ENCODE measurements around the gene ARHGAP10.

Gene ARHGAP10, protein sequence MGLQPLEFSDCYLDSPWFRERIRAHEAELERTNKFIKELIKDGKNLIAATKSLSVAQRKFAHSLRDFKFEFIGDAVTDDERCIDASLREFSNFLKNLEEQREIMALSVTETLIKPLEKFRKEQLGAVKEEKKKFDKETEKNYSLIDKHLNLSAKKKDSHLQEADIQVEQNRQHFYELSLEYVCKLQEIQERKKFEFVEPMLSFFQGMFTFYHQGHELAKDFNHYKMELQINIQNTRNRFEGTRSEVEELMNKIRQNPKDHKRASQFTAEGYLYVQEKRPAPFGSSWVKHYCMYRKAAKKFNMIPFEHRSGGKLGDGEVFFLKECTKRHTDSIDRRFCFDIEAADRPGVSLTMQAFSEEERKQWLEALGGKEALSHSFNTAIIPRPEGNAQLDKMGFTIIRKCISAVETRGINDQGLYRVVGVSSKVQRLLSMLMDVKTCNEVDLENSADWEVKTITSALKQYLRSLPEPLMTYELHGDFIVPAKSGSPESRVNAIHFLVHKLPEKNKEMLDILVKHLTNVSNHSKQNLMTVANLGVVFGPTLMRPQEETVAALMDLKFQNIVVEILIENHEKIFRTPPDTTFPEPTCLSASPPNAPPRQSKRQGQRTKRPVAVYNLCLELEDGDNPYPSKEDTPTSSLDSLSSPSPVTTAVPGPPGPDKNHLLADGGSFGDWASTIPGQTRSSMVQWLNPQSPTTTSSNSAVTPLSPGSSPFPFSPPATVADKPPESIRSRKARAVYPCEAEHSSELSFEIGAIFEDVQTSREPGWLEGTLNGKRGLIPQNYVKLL

GRCh38 chr4:147731580-147732517 lies at the start of gene ARHGAP10:
Gene ARHGAP10 (plus strand): TSS chr4:147732088. CDS start chr4:147732302, 214 bp downstream.
- DNase-seq (ENCODE audit: low read depth in 2 of 2), result peak; percentile 38 to 58

GRCh38 chr4:147682755-147683154 lies 49.1 kb upstream of the ARHGAP10 start:
- DNase-seq (ENCODE audit: low read depth in 2 of 2), result no peak

DNA sequence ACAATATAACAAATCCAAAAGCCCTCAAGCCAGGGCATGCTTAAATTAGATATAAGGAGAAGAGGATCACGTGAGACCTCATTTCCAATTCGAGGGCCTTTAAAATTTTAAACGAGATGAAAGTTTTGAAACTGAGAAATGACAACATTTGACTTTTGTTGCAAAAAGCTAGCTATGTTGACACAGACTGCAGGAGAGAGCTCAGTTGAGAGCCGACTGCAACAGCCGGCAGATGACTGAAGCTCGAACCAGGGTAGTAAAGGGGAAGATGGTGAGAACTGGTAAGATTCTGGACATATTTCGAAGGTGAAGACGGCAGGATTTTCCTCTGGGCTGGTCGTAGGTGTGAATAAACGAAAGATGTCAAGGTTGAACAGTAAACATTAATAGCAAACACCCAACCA lies 48.7 kb upstream of the ARHGAP10 start:
- no peak for DNase-seq (ENCODE audit: low read depth in 2 of 2)

- DNase-seq (ENCODE audit: low read depth in 2 of 2), result peak; percentile 68 to 82
Observed at GRCh38 chr4:147683717-147684700, 47.9 kb upstream of the ARHGAP10 start, which contains the start of gene PRMT9. Gene PRMT9 (minus strand): TSS chr4:147684163. CDS start chr4:147683987, 176 bp downstream.

- no peak for DNase-seq (ENCODE audit: low read depth in 2 of 2)
Observed at GRCh38 chr4:147689067-147689466, 42.8 kb upstream of the ARHGAP10 start.

DNA sequence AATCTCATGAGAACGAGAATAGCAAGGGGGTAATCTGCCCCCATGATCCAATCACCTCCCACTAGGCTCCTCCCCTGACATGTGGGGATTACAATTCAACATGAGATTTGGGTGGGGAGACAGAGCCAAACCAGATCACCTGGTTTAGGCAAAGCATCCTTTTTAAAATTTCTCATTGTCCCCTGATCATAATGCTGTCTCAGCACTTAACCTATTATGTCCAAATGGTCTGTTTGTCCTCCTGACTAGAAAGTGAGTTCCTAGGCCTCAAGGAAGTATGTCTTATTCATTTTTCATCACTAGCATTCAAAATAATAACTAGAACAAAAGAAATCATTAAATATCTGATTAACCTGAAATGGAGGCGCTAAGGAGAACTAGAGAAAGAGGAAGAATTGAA lies 40.1 kb upstream of the ARHGAP10 start:
- no peak for DNase-seq (ENCODE audit: low read depth in 2 of 2)

GRCh38 chr4:147693218-147693617 lies 38.7 kb upstream of the ARHGAP10 start:
- DNase-seq (ENCODE audit: low read depth in 2 of 2), result no peak

DNA sequence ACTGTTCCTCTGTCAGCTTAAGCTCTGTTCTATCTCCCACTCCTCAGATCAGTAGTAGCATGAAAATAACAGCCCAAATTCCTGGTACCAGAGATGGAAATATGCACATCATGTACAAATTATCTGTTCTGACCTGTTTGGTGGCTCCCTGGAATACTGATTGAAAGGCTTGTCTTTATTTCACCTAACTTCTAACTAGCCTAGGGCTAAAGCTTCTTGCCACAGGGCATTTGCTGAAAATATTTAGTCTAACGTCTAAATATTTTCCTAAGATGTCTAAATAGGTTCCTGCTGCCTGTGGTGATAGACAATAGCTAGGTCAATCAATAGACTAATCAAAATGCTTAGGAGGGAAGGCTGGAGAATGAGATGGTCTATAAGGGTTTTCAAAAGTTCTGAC lies 35.0 kb upstream of the ARHGAP10 start:
- DNase-seq (ENCODE audit: low read depth in 2 of 2), result no peak

DNA sequence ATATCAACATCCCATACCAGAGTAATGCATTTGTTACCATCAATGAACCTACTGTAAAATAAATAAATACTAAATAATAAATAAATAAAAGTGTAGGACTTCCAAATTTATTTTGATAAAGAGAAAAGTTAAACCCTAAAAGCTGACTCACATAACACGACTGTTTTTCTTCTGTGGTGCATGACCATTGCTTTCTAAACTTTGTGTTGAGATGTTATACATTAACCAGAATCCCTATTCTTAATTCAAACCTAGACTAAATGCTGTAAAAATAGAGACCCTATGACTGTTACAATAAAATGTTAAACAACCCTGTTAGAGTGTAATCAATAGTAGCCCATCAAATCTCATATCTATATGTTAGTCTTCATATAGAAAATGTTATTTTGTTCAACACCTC lies 27.0 kb upstream of the ARHGAP10 start:
- DNase-seq (ENCODE audit: low read depth in 2 of 2), result no peak

GRCh38 chr4:147707892-147708672 lies 23.8 kb upstream of the ARHGAP10 start:
- peak in 1 of 2 donors; percentile 24 for DNase-seq (ENCODE audit: low read depth in 2 of 2)

DNA sequence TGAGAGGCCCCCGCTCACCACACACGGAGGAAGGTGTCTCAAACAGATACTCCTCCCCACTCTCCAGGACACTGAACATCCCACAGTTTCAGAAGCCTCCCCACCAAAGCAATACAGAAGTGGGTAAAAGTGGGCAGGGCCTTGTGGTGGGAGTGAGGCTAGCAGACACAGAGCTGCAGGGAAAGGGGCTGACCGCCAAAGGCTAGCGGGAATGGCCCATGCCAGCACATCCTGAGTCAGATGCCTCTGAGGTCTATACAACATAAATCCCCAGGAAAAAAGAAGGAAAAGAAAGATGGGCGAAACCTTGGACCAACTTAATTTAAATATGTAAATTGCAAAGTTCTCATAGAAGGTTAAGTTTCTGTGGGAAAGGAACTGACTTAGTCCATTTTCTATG lies 21.9 kb upstream of the ARHGAP10 start:
- DNase-seq (ENCODE audit: low read depth in 2 of 2), result no peak

DNA sequence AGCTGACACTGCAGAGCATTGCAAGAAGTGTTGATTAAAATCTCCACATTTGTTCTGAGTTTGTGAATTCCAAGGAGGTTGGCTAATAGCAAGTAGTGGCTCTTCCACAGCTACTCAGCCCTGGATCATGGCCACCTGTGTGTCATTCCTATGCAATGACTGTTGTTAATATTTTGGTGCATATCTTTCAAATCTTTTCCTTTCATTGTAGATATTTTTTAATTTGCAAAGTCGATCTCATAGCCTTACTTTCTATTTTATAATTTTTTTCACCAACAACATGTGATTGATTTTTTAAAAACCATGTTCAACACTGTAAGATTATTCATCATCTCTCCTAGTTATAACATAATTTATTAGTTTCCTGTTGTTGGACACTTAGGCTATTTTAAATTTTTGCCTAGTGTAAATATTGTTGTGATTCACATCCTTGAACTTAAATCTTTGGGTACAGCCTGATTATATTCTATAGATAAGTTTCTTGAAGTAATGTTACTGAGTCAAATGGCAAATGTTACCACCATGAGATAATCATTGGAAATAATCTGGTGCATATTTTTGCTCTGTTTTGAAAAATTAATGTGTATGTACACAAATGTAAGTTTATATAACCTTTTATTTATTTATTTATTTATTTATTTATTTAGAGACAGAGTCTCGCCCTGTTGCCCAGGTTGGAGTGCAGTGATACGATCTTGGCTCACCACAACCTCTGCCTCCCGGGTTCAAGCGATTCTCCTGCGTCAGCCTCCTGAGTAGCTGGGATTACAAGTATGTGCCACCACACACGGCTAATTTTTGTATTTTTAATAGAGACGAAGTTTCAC lies 17.1 kb upstream of the ARHGAP10 start:
- DNase-seq (ENCODE audit: low read depth in 2 of 2), result no peak

DNA sequence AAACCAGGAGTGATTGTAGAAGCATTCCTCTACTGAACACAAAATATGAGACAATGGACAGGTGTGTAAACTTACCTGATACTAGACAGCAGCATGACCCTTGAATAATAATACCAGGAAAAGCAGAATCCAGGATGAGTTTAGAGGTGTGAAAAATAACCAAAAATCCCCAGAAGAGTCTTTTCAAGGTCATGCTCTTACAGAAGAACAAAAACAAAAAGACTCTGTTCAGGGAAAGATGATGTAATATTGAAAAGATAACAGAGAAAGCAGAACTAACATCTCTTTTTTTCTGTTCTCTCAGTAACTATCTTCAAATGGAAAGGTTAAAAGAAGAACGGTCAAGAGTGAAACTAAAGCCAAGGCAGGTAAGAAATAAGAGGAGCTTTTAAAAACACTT lies 14.0 kb upstream of the ARHGAP10 start:
- DNase-seq (ENCODE audit: low read depth in 2 of 2), result no peak

DNA sequence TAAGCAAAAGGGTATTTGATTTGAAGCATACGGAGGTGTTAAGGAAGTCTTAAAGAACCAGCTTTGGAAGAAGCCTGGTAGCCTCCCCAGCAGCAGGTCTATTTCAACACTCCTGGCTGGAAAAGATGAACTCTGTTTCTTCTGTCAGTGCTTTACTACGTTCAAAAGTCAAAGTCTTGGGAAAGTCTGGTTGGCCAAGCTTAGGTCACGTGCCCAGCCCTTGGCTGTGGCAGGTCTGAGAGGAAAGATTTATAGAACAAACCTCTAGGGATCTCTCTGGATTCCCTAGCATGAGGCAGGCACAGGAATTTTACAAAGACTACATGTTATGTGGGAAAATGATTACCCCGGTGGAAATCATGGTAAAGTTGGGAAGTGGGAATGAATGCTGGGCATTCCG lies 8.6 kb upstream of the ARHGAP10 start:
- no peak for DNase-seq (ENCODE audit: low read depth in 2 of 2)

- no peak for DNase-seq (ENCODE audit: low read depth in 2 of 2)
Observed at GRCh38 chr4:147724468-147725201, 7.3 kb upstream of the ARHGAP10 start.

DNA sequence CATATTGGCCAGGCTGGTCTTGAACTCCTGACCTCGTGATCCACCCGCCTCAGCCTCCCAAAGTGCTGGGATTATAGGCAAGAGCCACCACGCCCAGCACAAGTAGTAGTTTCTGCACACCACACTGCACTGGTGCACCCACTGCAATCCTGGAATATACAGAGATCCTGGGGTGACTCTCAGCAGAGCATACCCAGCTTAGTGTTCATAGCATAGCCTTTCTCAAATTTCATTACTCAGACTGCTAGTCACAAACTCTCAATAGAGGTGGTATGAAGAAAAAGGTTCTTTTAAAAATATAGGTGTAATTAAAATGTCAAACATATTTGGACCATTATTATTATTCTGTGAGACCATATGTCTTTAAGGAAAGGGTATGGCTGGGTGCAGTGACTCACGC lies 6.2 kb upstream of the ARHGAP10 start:
- DNase-seq (ENCODE audit: low read depth in 2 of 2), result no peak

DNA sequence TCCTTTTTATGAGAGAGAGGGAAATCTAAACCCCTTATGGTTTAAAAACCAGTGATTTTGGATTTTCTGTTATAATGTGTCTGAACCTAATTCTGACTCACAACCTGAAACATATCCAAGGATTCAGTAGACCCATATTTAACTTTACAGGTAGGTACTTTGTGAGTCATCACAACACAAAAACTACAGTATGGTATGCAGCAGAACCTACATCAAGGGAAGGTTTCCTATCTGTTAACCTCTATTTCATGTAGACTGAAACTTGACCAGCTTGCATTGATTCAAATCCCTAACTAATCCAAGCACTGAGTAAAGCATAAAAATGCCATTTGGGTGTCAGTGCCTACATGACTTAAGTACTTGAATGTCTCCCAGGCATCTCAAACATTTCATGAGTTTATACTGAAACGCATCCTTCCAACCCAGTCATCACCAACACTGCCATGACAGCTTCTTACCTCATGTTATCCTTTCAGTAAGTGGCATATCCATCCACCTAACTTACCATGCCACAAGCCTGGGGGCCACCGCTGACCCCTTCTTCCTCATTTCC lies 4.3 kb upstream of the ARHGAP10 start:
- no peak for DNase-seq (ENCODE audit: low read depth in 2 of 2)

GRCh38 chr4:147730333-147730732 lies 1.6 kb upstream of the ARHGAP10 start:
- no peak for DNase-seq (ENCODE audit: low read depth in 2 of 2)
